KMS-11 (cell line): ENCODE results near the gene ZNF483.
"Not testable (repeated sequence)": the region's sequence is repeated elsewhere in the genome, so short reads cannot be mapped to it uniquely, and the experiment has no call there.

ENCODE experiments used
- H2AFZ ChIP-seq: fragments of 200-600 bp; sonication (generic); 2 replicates; pipeline ENCODE4 v1.6.1; 2016; ENCODE audit warnings: antibody characterized with exemption, mixed run types, low read depth
- H3K27ac ChIP-seq: fragments of 200-600 bp; sonication (generic); 2 replicates; pipeline ENCODE4 v1.6.1; 2016; ENCODE audit warnings: mild to moderate bottlenecking, mixed run types
- H3K27me3 ChIP-seq: fragments of 200-600 bp; sonication (generic); 2 replicates; pipeline ENCODE4 v1.6.1; 2017; ENCODE audit warnings: mild to moderate bottlenecking, low read depth, mixed run types, moderate library complexity; ENCODE audit not compliant: insufficient read depth
- H3K36me3 ChIP-seq: fragments of 200-600 bp; sonication (generic); 2 replicates; pipeline ENCODE4 v1.6.1; 2017; ENCODE audit warnings: mild to moderate bottlenecking, mixed run types; ENCODE audit not compliant: insufficient read depth
- H3K4me1 ChIP-seq: fragments of 200-600 bp; sonication (generic); 2 replicates; pipeline ENCODE4 v1.6.1; 2016; ENCODE audit warnings: mild to moderate bottlenecking, low read depth, mixed run types; ENCODE audit not compliant: poor library complexity, severe bottlenecking
- H3K4me2 ChIP-seq: fragments of 200-600 bp; sonication (generic); 2 replicates; pipeline ENCODE4 v1.7.0; 2016; ENCODE audit warnings: mild to moderate bottlenecking, mixed run types
- H3K4me3 ChIP-seq: fragments of 200-600 bp; sonication (generic); IDR thresholded peaks from 2 replicates; pipeline ENCODE4 v1.6.1; 2017; ENCODE audit warnings: low read depth, low read length, mixed read lengths; ENCODE audit not compliant: insufficient read depth
- H3K79me2 ChIP-seq: fragments of 200-600 bp; sonication (generic); 2 replicates; pipeline ENCODE4 v1.6.1; 2016; ENCODE audit warnings: low read depth, mixed run types; ENCODE audit not compliant: insufficient read depth
- H3K9ac ChIP-seq: fragments of 200-600 bp; sonication (generic); 2 replicates; pipeline ENCODE4 v1.6.1; 2016; ENCODE audit warnings: mild to moderate bottlenecking, mixed run types
- H4K20me1 ChIP-seq: fragments of 200-600 bp; sonication (generic); 2 replicates; pipeline ENCODE4 v1.6.1; 2016; ENCODE audit warnings: mild to moderate bottlenecking, mixed run types; ENCODE audit not compliant: insufficient read depth
- CTCF ChIP-seq: fragments of 200-600 bp; sonication (generic); conservative IDR thresholded peaks from 2 replicates; pipeline ENCODE4 v1.6.1; 2017; ENCODE audit warnings: low read depth, mild to moderate bottlenecking, antibody characterized with exemption, low read length, moderate library complexity, mixed read lengths

Gene ZNF483

GRCh38 chr9:111533099-111533790 is 8.3 kb downstream of the ZNF483 start:
- H3K4me1 ChIP-seq, result no peaks in the 10 kb centered on the region
- no peaks in the 10 kb centered on the region for H3K79me2 ChIP-seq
- H4K20me1 ChIP-seq, result no peaks in the 10 kb centered on the region
- H2AFZ ChIP-seq, result no peak overlapping the region
- H3K4me3 ChIP-seq, result no peak overlapping the region
- no peak for TF ChIP-seq CTCF
- H3K27ac ChIP-seq, result no peak overlapping the region
- H3K9ac ChIP-seq, result no peak overlapping the region
- no peaks in the 10 kb centered on the region for H3K27me3 ChIP-seq
- no peaks in the 10 kb centered on the region for H3K36me3 ChIP-seq
- H3K4me2 ChIP-seq, result no peak overlapping the region

GRCh38 chr9:111542497-111543254 is 17.7 kb downstream of the ZNF483 start:
- no peak overlapping the region for H3K4me3 ChIP-seq
- TF ChIP-seq CTCF, result no peak
- H3K9ac ChIP-seq, result no peak overlapping the region
- H3K4me2 ChIP-seq, result no peak overlapping the region
- no peak overlapping the region for H3K27ac ChIP-seq
- no peaks in the 10 kb centered on the region for H3K36me3 ChIP-seq
- H4K20me1 ChIP-seq, result no peaks in the 10 kb centered on the region
- H2AFZ ChIP-seq, result no peak overlapping the region
- no peaks in the 10 kb centered on the region for H3K4me1 ChIP-seq
- no peaks in the 10 kb centered on the region for H3K79me2 ChIP-seq
- H3K27me3 ChIP-seq, result no peaks in the 10 kb centered on the region

- H3K9ac ChIP-seq, result no peak overlapping the region
- H4K20me1 ChIP-seq, result no peaks in the 10 kb centered on the region
- H3K27me3 ChIP-seq, result no peaks in the 10 kb centered on the region
- H3K27ac ChIP-seq, result no peak overlapping the region
- H3K4me3 ChIP-seq, result no peak overlapping the region
- H2AFZ ChIP-seq, result no peak overlapping the region
- H3K4me1 ChIP-seq, result no peaks in the 10 kb centered on the region
- no peaks in the 10 kb centered on the region for H3K79me2 ChIP-seq
- no peaks in the 10 kb centered on the region for H3K36me3 ChIP-seq
- H3K4me2 ChIP-seq, result no peak overlapping the region
- TF ChIP-seq CTCF, result no peak
Measured at GRCh38 chr9:111548623-111549022, 23.6 kb downstream of the ZNF483 start.

GRCh38 chr9:111555425-111555824 is 30.4 kb downstream of the ZNF483 start:
- not testable (repeated sequence) for H3K79me2 ChIP-seq, H2AFZ ChIP-seq, H3K4me1 ChIP-seq, H3K36me3 ChIP-seq, H3K4me3 ChIP-seq, H3K27me3 ChIP-seq, H3K27ac ChIP-seq, H3K4me2 ChIP-seq, H4K20me1 ChIP-seq, H3K9ac ChIP-seq
